Neural crest cell (in vitro differentiated cells): ENCODE measurements around the gene EFCAB8. TPM values are rescaled to one million over a fixed set of nuclear protein-coding genes. Genes with fewer than 3 reads are reported as not detected.

Experiments used
- DNase-seq: peaks from one replicate; pipeline ENCODE4 v3.0.0; 2021; ENCODE audit warnings: low read depth, mixed read lengths, low spot score
- H3K27ac Mint-ChIP-seq: one replicate; pipeline ENCODE4 v1.8.0; 2021; ENCODE audit warnings: mild to moderate bottlenecking, mixed read lengths; ENCODE audit not compliant: unreplicated experiment
- H3K27me3 Mint-ChIP-seq: 2 replicates; pipeline ENCODE4 v1.8.0; 2021; ENCODE audit warnings: low read depth, mild to moderate bottlenecking, mixed read lengths
- H3K36me3 Mint-ChIP-seq: 2 replicates; pipeline ENCODE4 v1.8.0; 2021; ENCODE audit warnings: low read depth, mild to moderate bottlenecking, mixed read lengths
- H3K4me1 Mint-ChIP-seq: 2 replicates; pipeline ENCODE4 v1.8.0; 2021; ENCODE audit warnings: mixed read lengths
- H3K4me3 Mint-ChIP-seq: one replicate; pipeline ENCODE4 v1.8.0; 2021; ENCODE audit warnings: mild to moderate bottlenecking, mixed read lengths
- H3K9me3 Mint-ChIP-seq: 2 replicates; pipeline ENCODE4 v1.8.0; 2021; ENCODE audit warnings: mixed read lengths
- CTCF ChIP-seq: fragments of 200-600 bp; sonication (generic); conservative IDR thresholded peaks from 2 replicates; pipeline ENCODE4 v1.5.0; 2021; ENCODE audit warnings: antibody characterized with exemption, mild to moderate bottlenecking
- total RNA-seq: library from RNA; stranded (reverse); gene quantifications from 2 replicates; pipeline ENCODE4 v1.2.1, GENCODE V29; 2021

Gene EFCAB8
- total RNA-seq, 1 donor from 2014 or later, result 0.26 TPM

- Mint-ChIP-seq H3K36me3 (no peaks in the 10 kb centered on the region), H3K9me3 (no peaks in the 10 kb centered on the region), H3K4me3 (no peak overlapping the region), H3K4me1 (no peaks in the 10 kb centered on the region), H3K27me3 (no peaks in the 10 kb centered on the region), H3K27ac (no peak overlapping the region)
- no peak for DNase-seq
- TF ChIP-seq CTCF, result no peak
Measured at GRCh38 chr20:32887492-32887891, 28.8 kb downstream of the EFCAB8 start.

GRCh38 chr20:32888636-32889035 is 29.9 kb downstream of the EFCAB8 start:
- Mint-ChIP-seq H3K4me3 (no peak overlapping the region), H3K36me3 (no peaks in the 10 kb centered on the region), H3K27me3 (no peaks in the 10 kb centered on the region), H3K27ac (no peak overlapping the region), H3K4me1 (no peaks in the 10 kb centered on the region), H3K9me3 (no peaks in the 10 kb centered on the region)
- no peak for TF ChIP-seq CTCF
- DNase-seq, result no peak

GRCh38 chr20:32889281-32889680 is 30.6 kb downstream of the EFCAB8 start:
- H3K36me3 Mint-ChIP-seq, result no peaks in the 10 kb centered on the region
- no peaks in the 10 kb centered on the region for H3K27me3 Mint-ChIP-seq
- DNase-seq, result no peak
- H3K4me1 Mint-ChIP-seq, result no peaks in the 10 kb centered on the region
- no peaks in the 10 kb centered on the region for H3K9me3 Mint-ChIP-seq
- H3K27ac Mint-ChIP-seq, result no peak overlapping the region
- no peak overlapping the region for H3K4me3 Mint-ChIP-seq
- no peak for TF ChIP-seq CTCF

GRCh38 chr20:32891491-32891890 is 32.8 kb downstream of the EFCAB8 start:
- Mint-ChIP-seq H3K27me3 (no peaks in the 10 kb centered on the region), H3K27ac (peak overlapping the region; percentile 90), H3K4me1 (no peaks in the 10 kb centered on the region), H3K4me3 (no peak overlapping the region), H3K9me3 (no peaks in the 10 kb centered on the region), H3K36me3 (no peaks in the 10 kb centered on the region)
- no peak for TF ChIP-seq CTCF
- DNase-seq, result no peak

- Mint-ChIP-seq H3K36me3 (no peaks in the 10 kb centered on the region), H3K27ac (peak overlapping the region; percentile 90), H3K27me3 (no peaks in the 10 kb centered on the region), H3K4me3 (no peak overlapping the region), H3K4me1 (no peaks in the 10 kb centered on the region), H3K9me3 (no peaks in the 10 kb centered on the region)
- no peak for DNase-seq
- no peak for TF ChIP-seq CTCF
Measured at GRCh38 chr20:32891926-32892660, 33.4 kb downstream of the EFCAB8 start.
